Measurements from ENCODE around the gene HDAC9. TPM values are rescaled to one million over a fixed set of nuclear protein-coding genes. Genes with fewer than 3 reads are reported as not detected.

Gene HDAC9
- 13.5 TPM for total RNA-seq

DNA sequence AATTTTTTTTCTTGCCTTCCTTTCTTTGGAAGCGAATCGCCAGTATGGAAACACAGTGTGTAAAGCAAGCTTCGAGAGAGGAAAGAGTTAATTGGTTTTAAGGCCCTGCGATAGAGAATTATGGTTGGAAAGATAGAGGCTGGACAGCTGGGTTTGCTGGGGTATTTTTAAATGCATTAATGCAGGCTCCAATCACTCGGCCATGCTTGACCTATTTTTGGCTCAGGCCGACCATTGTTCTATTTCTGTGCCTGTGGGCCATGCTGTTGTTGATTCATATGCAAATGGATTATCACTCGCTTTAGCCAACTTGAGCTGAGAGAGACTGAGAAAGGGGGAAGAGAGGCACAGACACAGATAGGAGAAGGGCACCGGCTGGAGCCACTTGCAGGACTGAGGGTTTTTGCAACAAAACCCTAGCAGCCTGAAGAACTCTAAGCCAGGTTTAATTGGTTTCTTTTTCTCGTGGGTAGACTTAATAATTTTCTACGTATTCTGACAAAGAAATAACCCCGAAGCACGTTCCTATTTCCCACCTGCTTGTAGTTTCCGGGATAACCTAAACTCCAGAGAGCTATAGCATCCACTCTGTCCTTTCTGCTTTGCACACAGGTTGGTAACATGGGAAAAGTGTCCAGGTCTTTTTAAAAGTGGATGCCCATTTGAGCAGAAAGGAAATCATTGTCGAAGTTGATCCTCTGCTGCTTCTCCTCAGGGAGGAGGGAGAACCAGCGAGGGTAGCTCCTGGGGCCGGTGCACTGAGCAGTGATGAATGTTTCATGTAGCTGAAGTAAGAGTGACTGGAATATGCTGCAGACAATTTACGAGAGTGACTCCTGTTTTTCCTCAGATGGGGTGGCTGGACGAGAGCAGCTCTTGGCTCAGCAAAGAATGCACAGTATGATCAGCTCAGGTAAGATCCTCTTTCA lies at the start of gene HDAC9:
Gene HDAC9, plus strand, starts transcription at position 338 of the 929 bp plus-strand sequence. Its CDS starts 554 bp downstream, at position 892.
- no peak for DNase-seq (ENCODE audit: low spot score)

- no peak for DNase-seq (ENCODE audit: low spot score)
Observed at GRCh38 chr7:18445916-18446520, 49.5 kb upstream of the HDAC9 start.

DNA sequence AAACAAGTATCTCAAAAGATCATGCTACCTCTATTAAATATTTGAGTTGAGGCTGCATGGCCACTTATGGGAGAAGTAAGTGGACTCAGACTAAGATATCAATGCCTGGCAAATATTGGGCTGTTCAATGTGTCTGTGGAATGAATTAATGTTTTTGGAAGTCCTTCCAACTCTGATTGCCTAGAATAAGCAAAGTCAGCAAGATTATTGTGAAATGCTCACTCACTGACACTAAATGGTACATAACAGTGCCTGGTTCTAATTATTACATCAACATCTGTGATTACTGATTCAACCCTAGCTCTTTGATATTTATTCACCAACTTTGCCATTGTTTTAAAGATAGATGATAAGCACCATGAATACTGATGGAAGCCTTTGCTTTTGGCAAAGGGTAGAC lies 45.5 kb upstream of the HDAC9 start:
- DNase-seq (ENCODE audit: low spot score), result no peak

- no peak for DNase-seq (ENCODE audit: low spot score)
Observed at GRCh38 chr7:18455606-18456005, 39.9 kb upstream of the HDAC9 start.

- DNase-seq (ENCODE audit: low spot score), result no peak
Observed at GRCh38 chr7:18457832-18458231, 37.7 kb upstream of the HDAC9 start.

DNA sequence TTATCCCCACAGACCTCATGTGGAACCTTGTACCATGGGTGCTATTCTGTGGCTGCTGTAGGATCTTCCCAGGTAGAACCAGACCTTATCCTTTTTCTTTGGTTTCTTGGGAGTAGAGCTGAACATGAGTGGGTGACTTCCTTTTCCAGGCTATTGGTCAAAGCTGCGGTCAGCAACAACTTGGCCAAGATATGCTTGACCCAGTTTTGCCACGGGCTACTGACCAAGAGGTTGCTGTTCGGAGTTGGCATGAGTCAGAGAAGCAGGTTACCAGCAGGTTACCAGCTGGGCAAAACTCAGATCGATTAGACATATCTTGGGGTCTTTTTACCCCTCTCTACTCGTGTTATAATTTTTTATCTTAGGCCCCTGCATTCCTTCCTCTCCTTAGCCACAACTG lies 36.7 kb upstream of the HDAC9 start:
- DNase-seq (ENCODE audit: low spot score), result no peak

DNA sequence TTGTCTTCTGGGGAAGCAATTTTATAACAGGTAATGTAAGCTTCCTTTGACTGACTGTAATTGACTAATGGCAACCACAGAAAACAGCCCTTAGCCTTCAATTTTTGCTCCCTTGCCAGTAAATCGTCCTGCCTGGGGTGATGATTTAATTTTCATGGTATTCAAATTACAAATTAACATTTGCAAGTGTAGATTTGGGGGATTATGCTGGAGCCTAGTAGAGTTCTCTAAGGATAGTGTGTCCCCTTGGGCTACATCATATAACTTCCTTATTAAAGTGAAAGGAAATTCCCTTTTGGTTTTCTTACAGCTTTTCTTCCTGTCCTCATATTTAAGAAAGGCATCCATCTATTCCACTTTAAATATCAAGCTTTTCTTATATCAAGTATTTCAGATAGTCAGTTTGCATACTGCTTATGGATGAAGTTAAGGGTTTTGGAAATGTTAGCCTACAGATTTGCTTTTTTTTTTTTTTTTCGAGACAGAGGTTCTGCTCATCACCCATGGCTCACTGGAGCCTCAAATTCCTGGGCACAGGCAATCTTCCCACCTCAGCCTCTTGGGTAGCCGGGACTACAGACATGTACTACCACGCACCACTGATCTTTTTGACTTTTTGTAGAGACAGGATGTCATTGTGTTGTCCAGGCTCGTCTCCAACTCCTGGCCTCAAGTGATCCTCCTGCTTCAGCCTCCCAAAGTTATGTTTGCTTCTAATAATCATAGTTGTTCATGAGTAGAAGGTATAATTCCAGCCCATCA lies 35.9 kb upstream of the HDAC9 start:
- no peak for DNase-seq (ENCODE audit: low spot score)

GRCh38 chr7:18461785-18462467 lies 33.6 kb upstream of the HDAC9 start:
- no peak for DNase-seq (ENCODE audit: low spot score)

DNA sequence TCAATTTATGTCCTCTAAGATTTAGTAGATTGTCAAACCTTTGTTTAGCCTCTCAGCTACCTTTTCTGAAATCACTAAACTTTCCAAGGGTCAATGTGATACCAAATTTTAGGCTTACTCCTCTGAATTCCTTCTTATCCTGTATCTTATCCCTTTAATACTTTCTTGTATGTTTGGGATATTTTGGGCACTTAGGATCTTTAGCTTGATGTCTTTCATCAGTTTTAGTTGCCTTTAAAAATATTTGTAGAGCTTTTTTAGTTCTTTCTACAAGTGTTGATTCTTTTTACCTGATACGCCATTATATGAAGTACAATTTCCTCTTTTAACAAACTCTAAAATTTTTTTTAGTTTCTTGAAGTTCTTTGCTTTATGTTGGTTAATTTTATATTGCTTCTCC lies 30.7 kb upstream of the HDAC9 start:
- DNase-seq (ENCODE audit: low spot score), result no peak

DNA sequence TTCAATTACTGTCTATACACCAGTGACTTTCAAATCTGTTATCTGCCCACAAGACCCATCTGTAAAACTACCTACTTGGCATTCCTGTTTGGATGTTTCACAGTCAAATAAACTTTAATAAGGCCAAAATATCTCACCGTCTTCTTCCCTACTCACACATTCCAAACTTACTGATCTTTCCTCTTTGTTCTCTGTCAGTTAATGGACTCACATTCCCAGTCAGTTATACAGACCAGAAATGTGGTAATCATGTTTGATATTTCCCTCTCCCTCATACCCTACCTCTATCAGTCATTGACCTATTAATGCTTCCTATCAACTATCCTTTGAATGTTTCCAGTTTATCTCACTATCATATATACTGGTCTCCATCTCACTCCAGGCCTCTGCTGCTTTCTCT lies 28.5 kb upstream of the HDAC9 start:
- no peak for DNase-seq (ENCODE audit: low spot score)

DNA sequence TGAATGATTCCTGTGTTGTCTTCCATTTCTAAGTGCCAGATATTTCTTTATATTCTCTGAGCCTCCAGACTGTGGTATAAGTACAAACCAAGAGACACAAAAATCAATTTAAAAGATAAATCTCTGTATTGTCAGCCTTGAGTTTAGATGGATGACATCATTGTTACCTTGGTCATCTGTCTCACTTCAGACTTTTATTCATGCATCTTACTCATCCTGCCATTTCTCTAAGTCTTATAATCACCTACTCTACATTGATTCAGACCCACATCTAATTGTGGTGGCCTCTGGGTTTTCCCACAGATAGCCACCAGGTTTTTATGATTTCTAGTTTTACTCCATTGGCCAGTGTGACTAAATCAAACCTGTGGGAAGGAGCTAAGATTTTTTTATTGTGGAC lies 26.8 kb upstream of the HDAC9 start:
- no peak for DNase-seq (ENCODE audit: low spot score)

DNA sequence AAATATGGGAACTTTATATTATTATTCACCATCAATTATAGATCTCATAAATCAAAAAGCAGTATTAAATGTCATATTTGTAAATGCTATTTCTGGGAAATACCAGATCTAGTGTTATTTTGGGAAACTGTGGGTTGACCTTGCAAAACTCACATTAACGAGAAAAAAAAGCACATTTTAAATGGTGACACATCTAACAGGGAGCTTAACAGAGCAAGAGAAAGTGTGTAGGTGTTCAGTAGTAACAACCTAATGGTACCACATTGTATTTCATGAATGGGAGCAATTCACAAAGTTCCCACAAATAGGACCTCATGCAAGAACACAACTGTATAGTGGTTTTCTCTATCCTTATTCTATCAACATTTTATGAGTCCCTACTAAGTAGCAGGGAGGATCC lies 26.2 kb upstream of the HDAC9 start:
- no peak for DNase-seq (ENCODE audit: low spot score)

GRCh38 chr7:18471476-18472160 lies 23.9 kb upstream of the HDAC9 start:
- DNase-seq (ENCODE audit: low spot score), result no peak

DNA sequence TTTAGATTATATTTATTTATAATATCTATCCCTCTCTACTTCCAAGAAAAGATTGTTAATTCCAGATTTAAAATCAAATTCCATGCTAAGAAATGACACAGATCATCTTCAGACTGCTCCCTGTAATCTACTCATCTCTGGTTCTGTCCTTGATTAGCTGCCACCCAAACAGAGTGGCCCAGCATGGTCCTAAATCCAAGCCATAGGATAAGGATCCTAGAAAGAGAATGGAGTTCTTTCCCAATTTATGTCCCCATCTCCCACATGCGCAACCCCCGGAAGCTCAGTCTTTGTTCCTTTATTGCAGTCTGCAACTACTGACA lies 23.4 kb upstream of the HDAC9 start:
- DNase-seq (ENCODE audit: low spot score), result no peak

- no peak for DNase-seq (ENCODE audit: low spot score)
Observed at GRCh38 chr7:18473119-18473518, 22.4 kb upstream of the HDAC9 start.

DNA sequence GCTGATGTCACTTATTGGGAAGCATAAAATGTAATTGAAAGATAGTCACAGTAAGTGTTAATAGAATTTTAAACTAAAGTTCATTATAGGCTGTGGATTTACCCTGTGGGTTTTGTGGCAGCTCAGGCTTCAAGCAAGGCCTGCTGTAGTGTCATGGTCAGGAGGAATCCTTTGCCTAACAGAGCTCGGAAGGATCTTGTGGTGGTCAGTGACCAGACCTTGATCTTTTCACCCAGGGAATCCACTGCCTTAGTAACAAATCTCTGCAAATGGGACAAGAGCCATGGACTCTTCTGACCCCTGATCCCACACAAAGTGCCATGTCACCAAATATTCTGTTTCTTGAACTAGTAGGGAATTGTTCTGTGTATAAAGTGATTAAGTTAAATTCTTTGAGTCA lies 20.6 kb upstream of the HDAC9 start:
- no peak for DNase-seq (ENCODE audit: low spot score)

- no peak for DNase-seq (ENCODE audit: low spot score)
Observed at GRCh38 chr7:18475488-18475887, 20.1 kb upstream of the HDAC9 start.

DNA sequence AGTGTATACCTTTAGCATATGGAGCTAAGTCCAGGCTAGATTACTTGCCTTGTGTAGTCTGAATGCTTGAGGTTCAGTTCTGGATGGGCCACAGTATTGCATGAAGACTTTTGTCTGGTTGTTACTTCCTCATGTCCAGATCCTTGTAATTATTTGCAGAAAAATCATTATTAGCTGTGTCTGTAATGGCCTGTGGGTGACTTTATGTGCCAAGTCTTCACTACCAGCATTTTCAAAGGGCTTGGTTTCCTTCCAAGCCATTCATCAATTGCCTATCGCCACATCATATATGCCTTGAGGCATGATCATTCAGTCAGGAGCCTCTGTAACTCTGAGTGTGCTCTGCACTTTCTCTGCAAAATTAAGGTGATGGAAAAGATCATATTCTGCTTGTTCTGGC lies 13.8 kb upstream of the HDAC9 start:
- DNase-seq (ENCODE audit: low spot score), result peak; percentile 52

DNA sequence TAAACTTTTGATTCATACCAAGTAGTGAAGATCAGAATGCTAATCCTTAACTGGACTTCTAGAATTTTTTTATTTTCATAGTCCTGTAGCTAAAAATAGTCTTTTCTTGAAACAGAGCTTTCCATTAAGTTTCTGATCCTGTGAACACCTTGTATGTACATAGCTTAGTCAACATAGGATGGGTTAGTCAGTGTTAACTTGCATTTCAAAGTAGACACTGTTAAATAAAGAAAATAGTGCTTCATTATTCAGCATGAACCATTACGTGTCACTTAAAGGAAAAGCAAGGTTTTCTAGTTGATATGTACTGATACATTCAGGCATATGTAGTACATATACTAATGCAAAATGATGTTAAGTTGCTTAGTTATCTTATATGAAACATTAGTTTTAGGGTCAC lies 7.5 kb upstream of the HDAC9 start:
- DNase-seq (ENCODE audit: low spot score), result no peak

DNA sequence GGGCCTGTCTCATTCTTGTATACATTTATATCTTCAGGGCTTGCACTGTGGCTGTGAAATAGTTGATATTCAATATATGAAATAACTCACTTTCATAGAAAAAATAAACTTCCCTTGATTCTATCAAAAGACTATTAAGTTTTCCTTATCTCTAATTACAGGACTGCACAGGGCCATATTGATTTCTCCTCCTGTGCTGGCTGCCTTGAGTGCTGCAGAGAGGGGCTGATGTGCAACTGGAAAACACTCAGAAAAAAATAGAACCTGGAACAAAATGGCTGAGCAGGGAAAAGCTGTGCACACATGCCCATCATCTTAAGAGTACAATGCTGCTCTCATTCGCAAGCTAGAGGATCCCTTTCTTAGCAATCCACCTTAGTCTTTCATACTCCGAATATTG lies 5.9 kb upstream of the HDAC9 start:
- no peak for DNase-seq (ENCODE audit: low spot score)

- DNase-seq (ENCODE audit: low spot score), result no peak
Observed at GRCh38 chr7:18491871-18492270, 3.7 kb upstream of the HDAC9 start.

- no peak for DNase-seq (ENCODE audit: low spot score)
Observed at GRCh38 chr7:18494406-18494805, 1.1 kb upstream of the HDAC9 start.

All from mucosa of gallbladder (tissue), 1 donor.